Measurements from ENCODE around the gene MOXD1.
"Not testable (repeated sequence)": the region's sequence is repeated elsewhere in the genome, so short reads cannot be mapped to it uniquely, and the experiment has no call there.

MOXD1 gene

DNA sequence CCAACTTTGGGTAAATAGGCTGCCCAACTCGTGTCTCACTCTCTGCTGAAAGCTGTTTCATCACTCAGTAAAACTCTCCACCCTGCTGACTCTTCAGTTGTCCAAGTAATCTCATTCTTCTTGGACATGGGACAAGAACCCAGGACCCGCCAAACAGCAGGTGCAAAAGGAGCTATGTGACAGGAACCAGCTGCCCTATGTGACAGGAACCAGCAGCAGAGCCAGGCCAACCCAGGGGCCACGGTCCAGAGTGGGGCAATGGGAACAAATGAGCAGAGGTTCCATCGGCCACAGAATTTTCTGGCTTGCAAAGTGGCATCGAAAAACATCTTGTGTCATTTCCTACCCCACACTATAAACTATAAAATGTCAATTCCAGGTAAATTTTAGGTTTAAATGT, 56.5 kb downstream of the MOXD1 start:
- no peak for DNase-seq

DNA sequence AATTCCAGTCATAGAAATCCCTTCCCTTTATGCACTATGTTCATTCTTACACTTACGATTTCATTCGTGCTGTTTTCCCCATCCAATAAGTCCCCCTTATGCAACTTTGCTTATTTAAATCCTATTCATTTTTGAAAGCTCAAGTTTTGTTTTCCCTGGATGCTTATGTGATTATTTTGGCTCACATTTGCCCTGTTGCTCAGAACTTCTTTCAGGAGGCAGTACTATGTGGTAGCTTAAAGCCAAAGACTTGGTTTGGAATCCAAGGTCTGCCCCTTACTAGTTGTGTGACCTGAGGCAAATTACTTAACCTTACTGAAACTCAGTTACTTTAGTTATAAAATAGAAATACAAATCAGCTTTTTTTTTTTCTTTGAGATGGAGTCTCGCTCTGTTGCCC, 59.6 kb downstream of the MOXD1 start:
- no peak for DNase-seq

DNA sequence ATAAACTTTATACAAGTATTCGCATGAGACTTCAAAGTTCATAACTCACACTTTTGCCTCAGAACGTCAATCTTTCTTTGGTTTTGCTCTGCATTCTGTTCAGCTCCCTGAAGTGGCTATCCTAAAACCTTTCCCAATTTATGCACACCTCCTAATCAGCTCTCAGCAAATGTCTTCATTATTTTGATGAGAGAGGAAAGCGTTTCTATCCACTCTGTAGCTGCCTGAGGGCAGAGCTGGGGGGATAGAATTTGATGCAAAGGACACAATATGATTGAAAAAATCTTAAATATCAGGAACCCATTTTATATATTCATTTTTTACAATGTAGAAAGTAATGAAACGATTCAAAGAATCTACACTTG, 66.8 kb downstream of the MOXD1 start:
- DNase-seq, result no peak

DNA sequence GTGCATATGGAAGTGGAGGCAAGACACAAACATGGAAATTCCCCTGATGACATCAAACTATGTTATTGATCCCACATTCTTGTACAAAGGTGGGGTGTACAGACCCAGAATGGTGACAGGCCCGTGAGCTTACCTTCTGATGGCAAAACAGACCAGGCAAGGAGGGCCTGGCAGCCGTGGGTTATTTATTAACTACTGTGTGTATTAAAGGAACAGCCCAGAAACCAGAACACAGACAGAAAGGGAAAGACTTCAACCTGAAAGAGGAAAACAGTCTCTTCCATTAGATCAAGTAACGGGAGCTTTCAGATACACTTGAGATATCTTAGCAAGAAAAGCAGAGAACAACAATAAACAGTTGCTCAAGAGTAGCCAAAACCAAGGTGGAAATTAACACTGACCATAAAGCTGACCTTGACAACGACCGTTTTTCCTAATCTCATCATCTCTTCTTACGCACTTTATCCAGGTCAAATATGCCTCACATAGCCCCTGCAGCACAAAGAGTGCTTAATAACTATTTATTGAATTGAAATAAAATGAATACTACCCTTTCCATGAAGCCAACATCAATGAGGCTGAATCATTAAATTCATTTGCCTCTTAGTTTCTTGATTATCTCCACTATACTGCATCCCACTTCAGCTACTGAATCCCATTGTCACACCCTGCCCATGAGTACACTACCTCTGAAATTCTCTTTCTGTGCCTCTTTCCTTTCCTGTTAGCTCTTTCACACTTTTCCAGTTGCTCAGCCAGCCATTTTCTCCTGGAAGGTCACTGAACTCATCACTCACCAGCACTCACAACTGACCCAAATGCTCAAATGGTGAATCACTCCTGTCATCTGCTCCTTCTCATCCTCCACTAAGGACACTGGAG, 67.4 kb downstream of the MOXD1 start:
- DNase-seq, result no peak

DNA sequence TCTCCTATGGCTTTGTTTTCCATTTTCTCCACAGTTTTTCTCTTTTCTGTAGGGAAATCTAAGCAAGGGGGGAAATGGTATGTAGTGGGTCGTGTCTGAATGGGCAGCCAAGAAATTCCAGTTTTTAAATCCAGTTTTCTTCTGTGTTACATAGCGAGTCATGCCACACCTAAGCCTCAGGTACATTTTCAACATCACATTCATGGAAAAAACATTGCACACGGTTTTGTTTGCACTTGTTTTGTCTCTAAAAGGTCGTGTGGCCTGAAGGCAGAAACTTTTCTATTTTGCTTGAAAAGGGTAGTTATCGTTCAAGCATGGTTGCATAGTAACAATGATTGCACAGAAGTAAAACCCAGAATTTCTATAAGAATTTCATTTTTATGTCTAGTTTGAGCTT, 70.5 kb downstream of the MOXD1 start:
- DNase-seq, result no peak

DNA sequence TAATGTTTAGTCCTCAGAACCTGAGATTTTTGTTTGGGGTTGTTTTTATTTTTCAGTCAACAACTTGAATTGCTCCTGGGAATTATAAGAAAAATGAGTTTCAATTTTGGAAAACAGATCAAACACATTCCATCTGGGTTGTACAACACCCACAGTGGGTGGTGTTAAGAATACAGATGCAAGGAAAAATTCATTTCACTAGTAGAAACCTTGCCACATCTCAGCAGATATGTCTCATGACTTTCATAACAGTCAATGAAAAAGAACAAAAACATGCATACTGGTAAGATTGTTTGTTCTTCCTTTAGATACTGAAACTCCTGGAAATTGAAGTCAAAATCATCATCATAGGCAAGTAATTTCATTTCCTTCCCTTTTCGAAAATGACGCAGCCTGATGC, 78.9 kb downstream of the MOXD1 start:
- DNase-seq, result no peak

DNA sequence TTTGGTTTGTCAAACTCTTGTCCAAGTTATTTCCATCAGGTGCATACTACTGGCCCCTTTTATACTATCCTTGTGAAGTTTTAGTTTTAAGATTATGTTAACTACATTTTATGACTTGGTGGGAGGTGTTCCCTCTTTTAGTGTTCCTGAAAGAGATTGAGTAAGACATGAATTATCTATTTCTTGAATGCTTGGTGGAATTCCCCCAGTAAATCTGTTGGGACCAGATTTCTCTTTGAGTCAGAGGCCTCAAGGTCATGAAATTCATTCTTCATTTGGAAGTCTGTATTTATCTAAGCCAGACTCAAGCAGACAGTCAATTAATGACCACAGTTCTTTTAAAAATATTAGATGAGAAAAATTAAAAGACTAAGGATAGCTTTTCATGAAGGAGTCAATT, 81.3 kb downstream of the MOXD1 start:
- no peak for DNase-seq

DNA sequence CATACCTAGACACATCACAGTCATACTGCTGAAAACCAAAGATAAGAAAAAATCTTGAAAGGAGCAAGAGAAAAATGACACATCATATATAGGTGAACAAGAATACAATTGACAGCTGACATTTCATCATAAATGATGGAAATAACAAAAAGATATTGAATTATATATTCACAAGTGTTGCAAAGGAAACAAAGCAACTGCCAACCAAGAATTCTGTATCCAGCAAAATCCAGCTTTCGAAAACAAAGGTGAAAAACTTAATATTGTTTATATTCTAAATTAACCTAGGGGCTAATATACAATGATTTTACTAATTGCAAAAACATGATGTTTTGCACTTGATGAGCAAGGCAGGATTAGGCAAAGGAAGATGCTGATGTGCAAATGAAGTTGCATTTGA, 84.3 kb downstream of the MOXD1 start:
- DNase-seq, result no peak

DNA sequence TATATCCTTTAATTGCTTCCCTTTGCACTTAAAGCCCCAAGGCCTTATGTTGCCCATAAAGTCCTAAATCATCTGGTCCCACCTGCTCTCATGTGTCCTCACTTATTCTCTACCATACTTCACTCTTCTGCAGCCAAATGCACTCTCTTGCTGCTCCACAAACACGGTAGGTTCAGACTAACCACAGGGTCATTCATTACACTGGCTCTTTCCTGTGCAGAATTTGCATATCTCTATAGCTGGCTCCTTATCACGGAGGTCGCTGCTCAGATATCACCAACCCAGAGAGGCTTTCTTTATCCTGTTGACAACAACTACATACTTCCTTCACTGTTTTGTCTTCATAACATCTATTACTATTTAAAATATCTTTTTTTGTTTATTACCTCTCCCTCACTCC, 86.8 kb downstream of the MOXD1 start:
- DNase-seq, result no peak

DNA sequence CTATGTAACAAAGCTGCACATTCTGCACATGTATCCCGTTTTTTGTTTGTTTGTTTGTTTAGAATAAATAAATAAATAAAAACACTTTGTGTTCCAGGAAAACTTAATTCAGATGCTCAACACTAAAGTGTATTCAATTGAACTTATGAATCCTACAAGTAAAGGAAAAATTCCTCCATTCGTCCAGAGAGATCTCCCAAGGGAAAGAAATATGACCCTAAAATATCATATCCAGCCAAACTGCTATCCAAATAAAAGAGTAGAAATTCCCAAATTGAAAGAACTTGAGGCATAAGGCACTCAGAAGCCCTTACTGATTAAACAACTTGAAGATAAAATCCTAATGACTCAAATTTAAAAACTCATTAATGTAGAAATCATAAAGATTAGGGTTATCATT, 90.4 kb downstream of the MOXD1 start:
- DNase-seq, result no peak

DNA sequence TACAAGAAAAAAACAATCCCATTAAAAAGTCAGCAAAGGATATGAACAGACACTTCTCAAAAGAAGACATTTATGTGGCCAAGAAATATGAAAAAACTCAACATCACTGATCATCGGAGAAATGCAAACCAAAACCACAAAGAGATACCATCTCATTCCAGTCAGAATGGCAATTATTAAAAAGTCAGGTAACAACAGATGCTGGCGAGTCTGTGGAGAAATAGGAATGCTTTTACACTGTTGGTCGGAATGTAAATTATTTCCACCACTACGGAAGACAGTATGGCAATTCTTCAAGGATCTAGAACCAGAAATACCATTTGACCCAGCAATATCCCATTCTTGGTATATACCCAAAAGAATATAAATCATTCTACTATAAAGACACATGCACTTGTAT, 91.1 kb downstream of the MOXD1 start:
- DNase-seq, result not testable (repeated sequence)

DNA sequence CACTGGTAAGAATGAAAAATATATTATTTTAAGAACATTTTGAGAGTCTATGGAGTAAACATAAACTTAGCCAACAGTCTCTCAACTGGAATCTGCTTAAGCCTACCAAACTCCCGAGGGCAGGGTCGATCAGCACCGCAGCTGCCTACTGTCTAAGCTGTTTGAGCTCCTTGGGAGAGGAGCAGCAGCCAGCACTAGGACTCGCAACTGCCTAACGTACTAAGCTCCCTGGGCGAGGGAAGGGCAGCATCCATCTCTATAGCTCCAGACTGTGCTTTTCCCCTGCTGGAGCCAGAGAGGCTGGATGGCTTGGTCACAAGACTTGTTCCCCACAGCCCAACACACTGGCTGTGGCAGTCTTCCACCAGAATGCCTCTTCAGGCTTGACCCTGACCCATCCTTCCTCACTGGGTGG, 96.4 kb downstream of the MOXD1 start:
- DNase-seq, result no peak

DNA sequence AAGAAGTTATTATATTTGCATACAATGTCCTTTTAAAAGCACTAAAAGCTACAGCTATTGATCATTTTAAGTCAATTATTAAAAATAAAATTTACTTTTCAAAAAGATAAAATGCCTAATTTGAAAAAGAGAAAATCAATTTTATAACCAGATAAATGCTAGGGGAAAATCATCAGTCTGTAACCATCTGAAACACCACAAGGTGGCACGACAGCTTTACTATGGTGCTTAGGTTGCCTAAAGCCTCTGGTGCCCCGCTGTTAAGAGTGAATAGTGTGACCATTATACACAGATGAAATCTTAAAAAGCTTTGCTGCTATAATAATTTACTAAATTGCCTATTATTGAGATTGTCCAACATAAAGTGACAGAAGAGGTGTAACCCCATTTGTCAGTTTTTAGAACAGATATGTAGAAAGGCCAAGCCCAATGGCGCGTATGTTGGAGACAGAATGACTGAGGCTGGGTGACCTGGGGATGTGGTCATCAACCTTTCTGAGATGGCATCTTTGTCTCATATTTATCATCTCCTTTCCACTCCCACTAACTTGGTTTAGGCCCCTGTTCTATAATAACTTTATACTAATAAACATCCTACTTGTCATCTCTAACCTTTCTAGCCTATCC, 100.8 kb downstream of the MOXD1 start:
- no peak for DNase-seq

DNA sequence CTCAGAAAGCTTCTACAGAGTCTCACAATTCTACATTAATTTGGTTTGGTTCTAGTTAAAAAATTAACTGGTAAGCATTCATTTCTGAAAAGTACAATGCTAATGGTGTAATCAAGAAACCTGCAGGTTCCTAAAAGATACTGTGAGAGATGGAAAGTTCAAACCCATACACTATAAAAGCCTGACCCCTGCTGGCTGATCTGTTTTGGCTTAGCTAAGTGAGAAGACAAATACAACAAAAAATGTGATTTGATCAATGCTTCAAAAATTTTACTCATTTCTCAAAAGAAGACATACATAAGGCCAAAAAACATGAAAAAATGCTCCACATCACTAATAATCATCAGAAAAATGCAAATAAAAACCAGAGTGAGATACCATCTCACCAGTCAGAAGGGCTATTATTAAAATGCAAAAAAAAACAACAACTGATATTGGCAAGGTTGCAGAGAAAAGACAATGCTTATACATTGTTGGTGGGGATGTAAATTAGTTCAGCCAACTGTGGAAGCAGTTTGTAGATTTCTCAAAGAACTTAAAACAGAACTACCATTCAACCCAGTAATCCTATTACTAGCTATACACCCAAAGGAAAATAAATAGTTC, 102.8 kb downstream of the MOXD1 start:
- DNase-seq, result no peak

DNA sequence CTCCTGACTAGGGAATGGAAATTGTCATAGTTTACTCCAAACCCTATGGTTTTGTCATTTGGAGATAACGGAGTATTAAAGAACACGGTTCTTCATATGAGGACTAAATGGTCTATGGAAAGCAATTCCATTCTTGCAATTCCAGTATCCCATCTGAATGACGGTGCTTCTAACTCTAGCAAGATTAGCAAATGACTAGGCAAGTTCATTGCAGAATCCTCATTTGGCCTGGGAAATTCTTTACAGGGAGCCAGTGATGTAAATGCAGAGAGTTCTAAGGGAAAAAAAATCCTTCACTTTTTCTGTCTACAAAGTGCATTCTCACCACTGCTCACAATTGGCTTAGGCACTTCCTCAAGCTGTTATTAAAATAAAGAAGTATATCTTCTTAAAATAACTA, 111.5 kb downstream of the MOXD1 start:
- DNase-seq, result no peak

DNA sequence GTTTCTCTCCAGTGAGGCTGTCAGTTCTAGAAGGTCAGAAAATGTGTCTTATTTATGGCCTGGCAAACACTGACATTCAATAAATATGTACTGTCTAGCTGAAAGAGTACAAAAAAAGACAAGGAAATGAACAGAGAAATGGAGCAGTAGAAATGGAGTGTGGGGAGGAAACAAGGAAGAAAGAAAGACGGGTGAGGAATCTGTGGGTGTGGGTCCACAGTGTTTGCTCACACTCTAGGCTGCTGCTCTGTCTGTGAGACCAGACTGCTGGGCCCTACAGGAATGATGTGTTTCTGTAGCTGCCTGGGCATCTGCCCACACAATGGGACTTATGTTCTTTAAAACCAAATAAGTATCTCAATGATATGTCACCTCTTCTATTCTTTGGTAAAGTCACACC, 114.2 kb downstream of the MOXD1 start:
- DNase-seq, result no peak

DNA sequence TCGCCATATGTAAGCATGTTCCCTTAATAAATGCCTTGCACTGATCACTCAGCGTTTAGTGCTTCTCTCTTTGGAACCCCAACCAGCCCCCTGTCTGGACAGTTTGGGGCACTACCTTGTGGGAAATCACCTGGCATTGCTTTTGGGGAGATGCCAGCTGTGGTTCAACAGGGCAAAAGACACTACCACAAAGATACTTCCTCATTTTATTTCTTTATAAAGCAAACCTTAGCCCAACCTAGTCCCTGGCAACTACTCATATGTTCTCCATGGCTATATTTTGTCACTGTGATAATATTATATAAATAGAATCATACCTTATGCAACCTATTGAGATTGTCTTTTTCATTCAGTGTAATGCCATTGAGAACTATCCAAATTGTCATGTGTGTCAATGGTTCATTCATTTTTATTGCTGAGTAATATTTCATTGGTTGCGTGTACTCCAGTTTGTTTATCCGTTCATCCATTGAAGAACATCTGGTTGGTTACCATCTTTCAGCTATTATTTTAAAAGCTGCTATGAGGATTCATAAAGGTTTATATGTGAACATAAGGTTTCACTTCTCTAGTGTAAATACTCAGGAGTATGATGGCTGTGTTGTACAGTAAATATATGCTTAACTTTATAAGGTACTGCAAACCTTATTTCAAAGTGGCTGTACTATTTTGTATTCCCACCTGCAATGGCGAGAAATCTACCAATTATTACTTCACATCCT, 114.8 kb downstream of the MOXD1 start:
- no peak for DNase-seq

DNA sequence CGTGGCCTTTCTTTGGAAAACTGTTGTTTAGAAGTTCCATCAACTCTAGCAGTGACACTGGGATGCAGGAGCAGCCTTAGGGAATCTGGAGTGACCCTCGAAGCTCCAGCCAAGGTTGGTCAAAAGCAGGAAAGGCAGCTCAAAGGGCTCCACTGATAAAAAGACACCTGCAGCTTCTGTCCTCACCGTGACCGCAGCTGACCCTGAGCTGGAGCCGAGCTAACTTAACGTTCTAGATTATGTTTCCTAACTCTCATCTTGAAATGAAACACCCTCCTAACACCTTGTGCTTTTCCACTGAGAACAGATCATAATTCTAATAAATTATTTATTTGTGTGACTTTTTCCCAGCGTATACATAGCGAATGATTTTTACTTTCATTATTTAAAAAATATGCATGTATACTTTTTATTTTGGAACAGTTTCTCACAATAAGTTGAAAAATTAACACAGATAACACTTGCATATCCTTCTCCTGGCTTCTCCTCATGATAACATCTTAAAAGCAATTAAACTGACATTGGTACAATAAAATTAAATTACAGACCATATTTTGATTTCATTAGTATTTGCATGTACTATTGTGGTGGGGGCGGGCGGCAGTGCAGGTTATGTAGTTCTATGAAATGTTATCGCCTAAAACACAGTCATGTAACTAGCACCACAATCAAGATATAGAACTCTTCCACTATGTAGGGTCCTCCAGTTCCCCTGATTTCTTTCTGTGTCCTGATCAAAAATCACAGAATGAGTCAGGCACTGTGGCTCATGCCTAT, 116.1 kb downstream of the MOXD1 start:
- DNase-seq, result no peak

DNA sequence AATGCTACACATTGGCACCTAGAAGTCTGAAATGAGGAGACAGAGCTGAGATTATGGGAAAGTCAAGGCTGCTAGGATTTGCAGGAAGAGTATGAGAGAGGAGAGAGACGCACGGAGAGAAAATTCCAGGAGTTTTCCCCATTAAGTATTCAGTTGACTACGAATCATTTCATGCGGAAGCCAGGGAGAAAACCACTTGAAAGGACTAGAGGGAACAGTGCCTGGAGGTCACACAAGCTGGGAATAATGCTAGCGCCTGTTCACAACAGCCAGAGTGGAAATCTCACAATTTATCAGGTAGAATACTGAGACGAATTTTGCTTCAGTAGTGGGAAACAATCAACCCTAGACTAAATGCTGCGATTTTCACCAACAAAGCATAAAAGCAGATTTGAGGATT, 118.6 kb downstream of the MOXD1 start:
- no peak for DNase-seq

DNA sequence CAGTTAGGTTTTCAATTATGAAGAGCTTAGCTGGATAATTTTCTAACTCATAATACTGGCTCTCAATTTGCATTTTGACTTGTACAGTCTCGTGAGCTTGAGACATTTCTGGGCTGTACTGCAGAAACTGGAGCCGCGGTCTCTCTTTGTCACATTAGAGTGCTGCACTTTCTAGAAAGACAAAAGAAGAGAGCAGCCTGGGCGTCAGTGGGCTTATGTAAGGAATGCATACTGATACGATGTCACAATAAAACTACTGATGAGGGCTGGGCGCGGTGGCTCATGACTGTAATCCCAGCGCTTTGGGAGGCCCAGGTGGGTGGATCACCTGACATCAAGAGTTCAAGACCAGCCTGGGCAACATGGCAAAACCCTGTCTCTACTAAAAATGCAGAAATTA, 120.8 kb downstream of the MOXD1 start:
- DNase-seq, result no peak

DNA sequence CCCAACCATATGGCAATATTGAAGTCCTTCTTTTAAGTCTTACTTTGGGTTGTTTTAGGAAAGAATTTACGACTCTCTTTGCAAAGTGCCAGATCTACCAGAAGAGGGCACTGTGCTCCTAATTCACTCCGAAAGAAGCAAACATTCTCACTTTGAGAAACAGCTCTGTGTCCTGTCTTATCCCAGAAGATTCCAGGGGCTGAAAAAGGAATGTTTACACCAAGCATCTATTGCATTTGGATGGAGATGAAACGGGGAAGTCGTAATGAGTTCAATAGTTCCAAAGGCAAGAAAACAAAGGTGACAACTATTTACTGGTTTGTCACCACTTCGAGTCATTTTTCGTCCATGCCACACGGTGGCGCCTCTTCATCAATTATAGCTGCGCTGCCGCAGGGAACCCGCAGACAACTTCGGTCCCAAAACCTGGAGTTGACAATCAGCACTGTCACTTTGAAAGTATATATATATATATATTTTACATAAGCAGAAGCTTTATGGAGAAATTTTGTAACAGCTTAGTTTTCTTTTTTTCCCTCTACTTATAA, 121.6 kb downstream of the MOXD1 start:
- peak; percentile 64 for DNase-seq
